Parathyroid adenoma (tissue), 2 donors: ENCODE data around the gene TMEM165.

Experiments used
- H2AFZ ChIP-seq: fragments of 300-600 bp; sonication (generic); one replicate; pipeline ENCODE4 v1.7.0; 2017; ENCODE audit warnings: antibody characterized with exemption, mild to moderate bottlenecking
- H3K27ac ChIP-seq: fragments of 300-600 bp; sonication (generic); one replicate; pipeline ENCODE4 v1.7.0; 2017
- H3K27me3 ChIP-seq: fragments of 300-600 bp; sonication (generic); one replicate; pipeline ENCODE4 v1.7.0; 2017; ENCODE audit warnings: low read length; ENCODE audit not compliant: control insufficient read depth, insufficient read depth
- H3K36me3 ChIP-seq: fragments of 300-600 bp; sonication (generic); one replicate; pipeline ENCODE4 v1.7.0; 2017; ENCODE audit warnings: low read length; ENCODE audit not compliant: control insufficient read depth, insufficient read depth
- H3K4me1 ChIP-seq: fragments of 300-600 bp; sonication (generic); one replicate; pipeline ENCODE4 v1.7.0; 2017; ENCODE audit warnings: control low read depth
- H3K4me2 ChIP-seq: fragments of 300-600 bp; sonication (generic); one replicate; pipeline ENCODE4 v1.7.0; 2017; ENCODE audit warnings: low read length
- H3K4me3 ChIP-seq: fragments of 300-600 bp; sonication (generic); one replicate; pipeline ENCODE4 v1.7.0; 2017; ENCODE audit warnings: low read depth, low read length
- H3K79me2 ChIP-seq: fragments of 300-600 bp; sonication (generic); one replicate; pipeline ENCODE4 v1.7.0; 2017; ENCODE audit warnings: control low read depth
- H3K9ac ChIP-seq: fragments of 300-600 bp; sonication (generic); one replicate; pipeline ENCODE4 v1.7.0; 2017; ENCODE audit warnings: mild to moderate bottlenecking
- H3K9me3 ChIP-seq: fragments of 300-600 bp; sonication (generic); one replicate; pipeline ENCODE4 v1.7.0; 2017; ENCODE audit warnings: low read length; ENCODE audit not compliant: control insufficient read depth
- CTCF ChIP-seq: fragments of 300-600 bp; sonication (generic); IDR thresholded peaks from one replicate; pipeline ENCODE4 v1.7.0; 2017; ENCODE audit warnings: antibody characterized with exemption, mild to moderate bottlenecking
- donor health status: primary hyperparathyroidism.

TMEM165 gene

GRCh38 chr4:55398966-55399365, 3.2 kb downstream of the TMEM165 start:
- H3K4me3 ChIP-seq = no peak overlapping the region
- no peak overlapping the region for H3K4me2 ChIP-seq
- no peak overlapping the region for H2AFZ ChIP-seq
- H3K79me2 ChIP-seq = peaks cover 18% of the 10 kb centered on the region
- H3K27me3 ChIP-seq = no peaks in the 10 kb centered on the region
- peaks cover 3% of the 10 kb centered on the region for H3K4me1 ChIP-seq
- no peak overlapping the region for H3K27ac ChIP-seq
- no peak for TF ChIP-seq CTCF
- H3K9me3 ChIP-seq = no peaks in the 10 kb centered on the region
- no peaks in the 10 kb centered on the region for H3K36me3 ChIP-seq
- no peak overlapping the region for H3K9ac ChIP-seq

GRCh38 chr4:55399581-55399980, 3.8 kb downstream of the TMEM165 start:
- Histone ChIP-seq H3K79me2 (peaks cover 18% of the 10 kb centered on the region), H3K4me3 (no peak overlapping the region), H3K9ac (no peak overlapping the region), H3K4me1 (peaks cover 3% of the 10 kb centered on the region), H3K9me3 (no peaks in the 10 kb centered on the region), H2AFZ (no peak overlapping the region), H3K36me3 (no peaks in the 10 kb centered on the region), H3K27ac (no peak overlapping the region), H3K4me2 (no peak overlapping the region), H3K27me3 (no peaks in the 10 kb centered on the region)
- no peak for TF ChIP-seq CTCF

- Histone ChIP-seq H3K9me3 (no peaks in the 10 kb centered on the region), H2AFZ (no peak overlapping the region), H3K27me3 (no peaks in the 10 kb centered on the region), H3K4me3 (no peak overlapping the region), H3K4me2 (no peak overlapping the region), H3K79me2 (peaks cover 33% of the 10 kb centered on the region), H3K4me1 (no peaks in the 10 kb centered on the region), H3K9ac (no peak overlapping the region), H3K27ac (no peak overlapping the region), H3K36me3 (no peaks in the 10 kb centered on the region)
- no peak for TF ChIP-seq CTCF
Observed at GRCh38 chr4:55405073-55405472, 9.3 kb downstream of the TMEM165 start.

- no peaks in the 10 kb centered on the region for H3K4me1 ChIP-seq
- H3K9me3 ChIP-seq = no peaks in the 10 kb centered on the region
- H3K4me3 ChIP-seq = no peak overlapping the region
- TF ChIP-seq CTCF = no peak
- H2AFZ ChIP-seq = no peak overlapping the region
- H3K27me3 ChIP-seq = no peaks in the 10 kb centered on the region
- H3K4me2 ChIP-seq = no peak overlapping the region
- H3K9ac ChIP-seq = no peak overlapping the region
- H3K36me3 ChIP-seq = no peaks in the 10 kb centered on the region
- H3K79me2 ChIP-seq = peaks cover 28% of the 10 kb centered on the region
- no peak overlapping the region for H3K27ac ChIP-seq
Observed at GRCh38 chr4:55406545-55406944, 10.8 kb downstream of the TMEM165 start.

- Histone ChIP-seq H3K27me3 (no peaks in the 10 kb centered on the region), H3K4me2 (no peak overlapping the region), H3K9ac (no peak overlapping the region), H3K36me3 (no peaks in the 10 kb centered on the region), H2AFZ (no peak overlapping the region), H3K9me3 (no peaks in the 10 kb centered on the region), H3K4me3 (no peak overlapping the region), H3K79me2 (peaks cover 33% of the 10 kb centered on the region), H3K27ac (no peak overlapping the region), H3K4me1 (no peaks in the 10 kb centered on the region)
- no peak for TF ChIP-seq CTCF
Observed at GRCh38 chr4:55407119-55407518, 11.4 kb downstream of the TMEM165 start.
